ENCODE measurements around the gene RAI14. TPM values are rescaled to one million over a fixed set of nuclear protein-coding genes. Genes with fewer than 3 reads are reported as not detected.

Gene RAI14
- total RNA-seq, 1 donor from 2014 or later, result 29.3 TPM

- no peak for DNase-seq
These were observed 7.9 kb upstream of the RAI14 start for GRCh38 chr5:34648039-34648839.

- no peak for DNase-seq
These were observed 7.3 kb upstream of the RAI14 start for GRCh38 chr5:34648840-34649158.

GRCh38 chr5:34651791-34652190 is 4.3 kb upstream of the RAI14 start:
- no peak for DNase-seq

GRCh38 chr5:34652466-34652865 is 3.7 kb upstream of the RAI14 start:
- DNase-seq, result no peak

- no peak for DNase-seq
These were observed 3.2 kb upstream of the RAI14 start for GRCh38 chr5:34652914-34653313.

GRCh38 chr5:34653708-34654107 is 2.4 kb upstream of the RAI14 start:
- no peak for DNase-seq

- peak; percentile 62 for DNase-seq
These were observed 655 bp upstream of the RAI14 start for GRCh38 chr5:34655354-34655991.

GRCh38 chr5:34656700-34657273 is 659 bp downstream of the RAI14 start:
- no peak for DNase-seq

- DNase-seq, result peak; percentile 7
These were observed 1.3 kb downstream of the RAI14 start for GRCh38 chr5:34657274-34657921.

GRCh38 chr5:34657988-34658387 is 1.9 kb downstream of the RAI14 start:
- DNase-seq, result no peak

GRCh38 chr5:34659168-34659567 is 3.0 kb downstream of the RAI14 start:
- DNase-seq, result no peak

- DNase-seq, result no peak
These were observed 4.3 kb downstream of the RAI14 start for GRCh38 chr5:34660444-34660843.

- no peak for DNase-seq
These were observed 7.8 kb downstream of the RAI14 start for GRCh38 chr5:34663771-34664496.

GRCh38 chr5:34666392-34667080 is 10.4 kb downstream of the RAI14 start:
- no peak for DNase-seq

- no peak for DNase-seq
These were observed 11.6 kb downstream of the RAI14 start for GRCh38 chr5:34667705-34668104.

- DNase-seq, result no peak
These were observed 13.9 kb downstream of the RAI14 start for GRCh38 chr5:34669931-34670516.

- DNase-seq, result no peak
These were observed 16.1 kb downstream of the RAI14 start for GRCh38 chr5:34672196-34672595.

- no peak for DNase-seq
These were observed 17.5 kb downstream of the RAI14 start for GRCh38 chr5:34673463-34674125.

GRCh38 chr5:34674187-34674586 is 18.1 kb downstream of the RAI14 start:
- DNase-seq, result no peak

- no peak for DNase-seq
These were observed 19.7 kb downstream of the RAI14 start for GRCh38 chr5:34675857-34676256.

GRCh38 chr5:34676416-34676815 is 20.3 kb downstream of the RAI14 start:
- DNase-seq, result no peak
